ENCODE measurements around the gene IFI44L.
A peak's percentile ranks its signal among the peaks of the same experiment; 100 is the strongest.

The IFI44L gene

GRCh38 chr1:78688697-78689096 lies 68.4 kb downstream of the IFI44L start:
- peak; percentile 59 for DNase-seq (ENCODE audit: low read depth)

GRCh38 chr1:78690516-78690915 lies 70.3 kb downstream of the IFI44L start:
- no peak for DNase-seq (ENCODE audit: low read depth)

GRCh38 chr1:78691995-78692747 lies 71.9 kb downstream of the IFI44L start:
- DNase-seq (ENCODE audit: low read depth): peak; percentile 65

All from stromal cell of bone marrow (primary cell).